ENCODE data around the gene DDX56.

The DDX56 gene

GRCh38 chr7:44617225-44617890 is 43.6 kb upstream of the DDX56 start:
- 0 out of 2 replicates have a peak overlapping the region, but pooled peaks have one; percentile 17 for H3K27ac ChIP-seq
- no peak for TF ChIP-seq ZFX (IDR thresholded peaks at IDR 0.05)
- TF ChIP-seq CTCF (conservative IDR thresholded peaks at IDR 0.05) = no peak

DNA sequence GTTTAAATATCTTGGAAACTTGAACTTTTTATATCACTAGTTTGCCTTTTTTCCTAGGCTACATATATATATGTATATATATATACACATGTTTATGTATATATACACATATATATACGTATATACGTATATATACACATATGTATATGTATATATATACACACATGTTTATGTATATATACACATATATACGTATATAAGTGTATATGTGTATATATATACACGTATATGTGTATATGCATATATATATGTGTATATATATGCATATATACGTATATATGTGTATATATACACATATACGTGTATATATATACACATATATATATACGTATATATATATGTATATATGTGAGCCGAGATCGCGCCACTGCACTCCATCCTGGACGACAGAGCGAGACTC is 42.8 kb upstream of the DDX56 start:
- no peak overlapping the region for H3K27ac ChIP-seq
- TF ChIP-seq CTCF (conservative IDR thresholded peaks at IDR 0.05) (no peak), ZFX (IDR thresholded peaks at IDR 0.05) (no peak)

DNA sequence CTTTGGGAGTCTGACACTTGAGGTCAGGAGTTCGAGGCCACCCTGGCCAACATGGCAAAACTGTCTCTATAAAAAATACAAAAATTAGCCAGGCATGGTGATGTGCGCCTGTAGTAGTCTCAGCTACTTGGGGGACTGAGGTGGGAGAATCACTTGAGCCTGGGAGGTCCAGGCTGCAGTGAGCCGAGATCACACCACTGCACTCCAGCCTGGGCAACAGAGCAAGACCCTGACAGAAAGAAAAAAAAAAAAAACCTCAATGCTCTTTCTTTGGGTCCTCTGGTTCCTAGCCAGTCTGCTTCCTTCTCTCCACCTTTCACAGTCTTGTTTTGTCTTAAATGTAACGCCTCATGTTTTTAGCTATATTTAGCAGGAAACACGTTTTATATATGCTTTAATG is 42.1 kb upstream of the DDX56 start:
- TF ChIP-seq CTCF (conservative IDR thresholded peaks at IDR 0.05) (no peak), ZFX (IDR thresholded peaks at IDR 0.05) (no peak)
- no peak overlapping the region for H3K27ac ChIP-seq

- TF ChIP-seq ZFX (IDR thresholded peaks at IDR 0.05) (no peak), CTCF (conservative IDR thresholded peaks at IDR 0.05) (no peak)
- H3K27ac ChIP-seq = no peak overlapping the region
These were observed 41.5 kb upstream of the DDX56 start for GRCh38 chr7:44615149-44615611.

DNA sequence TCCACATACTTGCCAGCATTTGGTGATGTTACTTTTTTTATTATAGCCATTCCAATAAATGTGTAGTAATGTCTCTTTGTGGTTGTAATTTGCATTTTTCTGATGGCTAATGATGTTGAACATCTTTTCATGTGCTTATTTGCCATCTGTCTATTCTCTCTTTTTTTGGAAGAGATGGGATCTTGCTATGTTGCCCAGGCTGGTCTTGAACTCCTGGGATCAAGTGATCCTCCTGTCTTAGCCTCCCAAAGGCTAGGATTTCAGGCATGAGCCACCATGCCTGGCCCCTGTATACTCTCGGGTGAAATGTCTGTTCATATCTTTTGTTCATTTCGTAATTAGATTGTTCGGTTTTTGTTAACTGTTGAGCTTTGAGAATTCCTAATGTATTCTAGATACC is 36.1 kb upstream of the DDX56 start:
- H3K27ac ChIP-seq = peak overlapping the region; percentile 51
- TF ChIP-seq CTCF (conservative IDR thresholded peaks at IDR 0.05) (no peak), ZFX (IDR thresholded peaks at IDR 0.05) (no peak)

DNA sequence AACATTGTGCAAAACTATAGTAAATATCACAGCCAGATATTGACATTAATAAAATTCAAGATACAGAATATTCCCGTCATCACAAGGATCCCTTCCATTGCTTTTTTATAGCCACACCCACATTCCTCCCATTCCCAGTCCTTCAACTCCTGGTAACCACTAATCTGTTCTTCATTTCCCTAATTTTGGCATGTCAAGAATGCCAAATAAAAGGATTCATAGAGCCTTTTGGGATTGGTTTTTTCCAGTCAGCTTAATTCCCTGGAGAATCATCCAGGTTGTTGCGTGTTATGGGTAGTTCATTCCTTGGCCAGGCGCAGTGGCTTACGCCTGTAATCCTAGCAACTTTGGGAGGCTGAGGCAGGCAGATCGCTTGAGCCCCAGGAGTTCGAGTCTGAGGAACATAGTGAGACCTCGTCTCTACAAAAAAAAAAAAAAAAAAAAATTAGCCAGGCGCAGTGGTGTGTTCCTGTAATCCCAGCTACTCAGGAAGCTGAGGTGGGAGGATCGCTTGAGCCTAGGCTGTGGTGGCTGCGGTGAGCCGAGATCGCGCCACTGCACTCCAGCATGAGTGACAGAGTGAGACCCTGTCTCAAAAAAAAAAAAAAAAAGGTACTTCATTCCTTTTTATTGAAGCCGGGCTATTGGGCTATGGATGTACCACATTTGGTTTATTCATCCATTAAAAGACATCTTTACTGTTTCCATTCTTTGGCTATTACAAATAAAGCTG is 35.4 kb upstream of the DDX56 start:
- TF ChIP-seq CTCF (conservative IDR thresholded peaks at IDR 0.05) (no peak), ZFX (IDR thresholded peaks at IDR 0.05) (no peak)
- H3K27ac ChIP-seq = peak overlapping the region; percentile 94

Data from C4-2B (cell line).